ENCODE data around the gene DARS1.

The DARS1 gene

GRCh38 chr2:136006658-136007057, 21.2 kb upstream of the DARS1 start:
- TF ChIP-seq SIN3A (IDR thresholded peaks at IDR 0.05; ENCODE audit: borderline replicate concordance, insufficient read depth, low read length) (no peak), POLR2AphosphoS5 (IDR thresholded peaks at IDR 0.05; ENCODE audit: low read depth, low read length) (no peak), REST (IDR thresholded peaks at IDR 0.05; ENCODE audit: insufficient read depth in 1 of 2, low read depth in 2 of 2, low read length in 2 of 2) (no peak), TAF1 (IDR thresholded peaks at IDR 0.05; ENCODE audit: borderline replicate concordance, insufficient read depth, low read length) (no peak), FOXP2 (optimal IDR thresholded peaks at IDR 0.05; ENCODE audit: borderline replicate concordance, extremely low read depth, extremely low read length, insufficient read depth) (no peak)

- no peak for TF ChIP-seq SIN3A (IDR thresholded peaks at IDR 0.05; ENCODE audit: borderline replicate concordance, insufficient read depth, low read length)
- TF ChIP-seq POLR2AphosphoS5 (IDR thresholded peaks at IDR 0.05; ENCODE audit: low read depth, low read length) = no peak
- TF ChIP-seq FOXP2 (optimal IDR thresholded peaks at IDR 0.05; ENCODE audit: borderline replicate concordance, extremely low read depth, extremely low read length, insufficient read depth) = no peak
- no peak for TF ChIP-seq TAF1 (IDR thresholded peaks at IDR 0.05; ENCODE audit: borderline replicate concordance, insufficient read depth, low read length)
- TF ChIP-seq REST (IDR thresholded peaks at IDR 0.05; ENCODE audit: insufficient read depth in 1 of 2, low read depth in 2 of 2, low read length in 2 of 2) = no peak
Observed at GRCh38 chr2:136005462-136006196, 20.2 kb upstream of the DARS1 start.

- TF ChIP-seq SIN3A (IDR thresholded peaks at IDR 0.05; ENCODE audit: borderline replicate concordance, insufficient read depth, low read length) = no peak
- no peak for TF ChIP-seq REST (IDR thresholded peaks at IDR 0.05; ENCODE audit: insufficient read depth in 1 of 2, low read depth in 2 of 2, low read length in 2 of 2)
- TF ChIP-seq POLR2AphosphoS5 (IDR thresholded peaks at IDR 0.05; ENCODE audit: low read depth, low read length) = no peak
- TF ChIP-seq FOXP2 (optimal IDR thresholded peaks at IDR 0.05; ENCODE audit: borderline replicate concordance, extremely low read depth, extremely low read length, insufficient read depth) = no peak
- no peak for TF ChIP-seq TAF1 (IDR thresholded peaks at IDR 0.05; ENCODE audit: borderline replicate concordance, insufficient read depth, low read length)
Observed at GRCh38 chr2:136004965-136005364, 19.5 kb upstream of the DARS1 start.

- no peak for TF ChIP-seq SIN3A (IDR thresholded peaks at IDR 0.05; ENCODE audit: borderline replicate concordance, insufficient read depth, low read length)
Observed at GRCh38 chr2:136001131-136001530, 15.7 kb upstream of the DARS1 start.

GRCh38 chr2:136000502-136000901, 15.1 kb upstream of the DARS1 start:
- no peak for TF ChIP-seq SIN3A (IDR thresholded peaks at IDR 0.05; ENCODE audit: borderline replicate concordance, insufficient read depth, low read length)
- TF ChIP-seq FOXP2 (optimal IDR thresholded peaks at IDR 0.05; ENCODE audit: borderline replicate concordance, extremely low read depth, extremely low read length, insufficient read depth) = no peak
- no peak for TF ChIP-seq TAF1 (IDR thresholded peaks at IDR 0.05; ENCODE audit: borderline replicate concordance, insufficient read depth, low read length)
- no peak for TF ChIP-seq REST (IDR thresholded peaks at IDR 0.05; ENCODE audit: insufficient read depth in 1 of 2, low read depth in 2 of 2, low read length in 2 of 2)
- TF ChIP-seq POLR2AphosphoS5 (IDR thresholded peaks at IDR 0.05; ENCODE audit: low read depth, low read length) = no peak
